Trophoblast cell (in vitro differentiated cells and primary cell): ENCODE results near the gene SPTLC2.

Source experiments
- DNase-seq, 2 donors: peaks; one replicate each; pipeline ENCODE4 v3.0.0-alpha.2; 2016
- H2AFZ ChIP-seq: 2 replicates; pipeline ENCODE4 v1.6.1; 2013; ENCODE audit warnings: low read length, moderate library complexity, mild to moderate bottlenecking; ENCODE audit not compliant: insufficient read depth, poor library complexity
- H2AK5ac ChIP-seq: 2 replicates; pipeline ENCODE4 v1.6.1; 2013; ENCODE audit warnings: mild to moderate bottlenecking, low read length
- H2BK120ac ChIP-seq: 2 replicates; pipeline ENCODE4 v1.6.1; 2013; ENCODE audit warnings: low read length, mild to moderate bottlenecking, moderate library complexity; ENCODE audit not compliant: insufficient read depth, poor library complexity
- H2BK12ac ChIP-seq: 2 replicates; pipeline ENCODE4 v1.6.1; 2013; ENCODE audit warnings: mild to moderate bottlenecking, low read length, moderate library complexity
- H2BK5ac ChIP-seq: 2 replicates; pipeline ENCODE4 v1.6.1; 2013; ENCODE audit warnings: low read length, low read depth, moderate library complexity, mild to moderate bottlenecking; ENCODE audit not compliant: poor library complexity
- H3K14ac ChIP-seq: 2 replicates; pipeline ENCODE4 v1.6.1; 2013; ENCODE audit warnings: mild to moderate bottlenecking, low read length
- H3K18ac ChIP-seq: 2 replicates; pipeline ENCODE4 v1.6.1; 2013; ENCODE audit warnings: mild to moderate bottlenecking, low read length
- H3K23ac ChIP-seq: 2 replicates; pipeline ENCODE4 v1.6.1; 2013; ENCODE audit warnings: low read length
- H3K27ac ChIP-seq: 2 replicates; pipeline ENCODE4 v1.5.1; 2013; ENCODE audit warnings: low read depth, mild to moderate bottlenecking, inconsistent platforms, low read length, moderate library complexity
- H3K27me3 ChIP-seq: 2 replicates; pipeline ENCODE4 v1.6.1; 2013; ENCODE audit warnings: inconsistent platforms, mild to moderate bottlenecking, low read length, moderate library complexity; ENCODE audit not compliant: insufficient read depth
- H3K36me3 ChIP-seq, 2 experiments: 1 replicate in 1 of 2; 2 replicates in 1 of 2; pipeline ENCODE4 v1.6.1; 2013; ENCODE audit warnings: low read length in 2 of 2, mild to moderate bottlenecking in 2 of 2, moderate library complexity in 1 of 2; ENCODE audit not compliant: insufficient read depth in 2 of 2, control insufficient read depth in 1 of 2
- H3K4ac ChIP-seq: 2 replicates; pipeline ENCODE4 v1.6.1; 2013; ENCODE audit warnings: low read depth, mild to moderate bottlenecking, low read length, moderate library complexity
- H3K4me1 ChIP-seq, 2 experiments: 1 replicate in 1 of 2; 2 replicates in 1 of 2; pipeline ENCODE4 v1.6.1; 2013; ENCODE audit warnings: low read length in 2 of 2, mild to moderate bottlenecking in 2 of 2, moderate library complexity in 1 of 2; ENCODE audit not compliant: insufficient read depth in 2 of 2, control insufficient read depth in 1 of 2
- H3K4me2 ChIP-seq: 2 replicates; pipeline ENCODE4 v1.6.1; 2013; ENCODE audit warnings: inconsistent platforms, mild to moderate bottlenecking, low read length, moderate library complexity
- H3K4me3 ChIP-seq: 2 replicates; pipeline ENCODE4 v1.5.1; 2013; ENCODE audit warnings: mild to moderate bottlenecking, low read depth, low read length, inconsistent platforms
- H3K79me1 ChIP-seq: one replicate; pipeline ENCODE4 v1.6.1; 2013; ENCODE audit warnings: low read length
- H3K79me2 ChIP-seq: 2 replicates; pipeline ENCODE4 v1.6.1; 2013; ENCODE audit warnings: low read length, mild to moderate bottlenecking; ENCODE audit not compliant: control insufficient read depth, insufficient read depth, poor library complexity
- H3K9ac ChIP-seq: 2 replicates; pipeline ENCODE4 v1.6.1; 2013; ENCODE audit warnings: mild to moderate bottlenecking, low read length
- H3K9me3 ChIP-seq: 2 replicates; pipeline ENCODE4 v1.6.1; 2013; ENCODE audit warnings: low read depth, mild to moderate bottlenecking, control low read depth, inconsistent platforms, low read length; ENCODE audit not compliant: insufficient read depth
- H4K12ac ChIP-seq: 2 replicates; pipeline ENCODE4 v1.6.1; 2013; ENCODE audit warnings: low read depth, mild to moderate bottlenecking, low read length, moderate library complexity
- H4K8ac ChIP-seq: 2 replicates; pipeline ENCODE4 v1.6.1; 2013; ENCODE audit warnings: low read depth, mild to moderate bottlenecking, low read length, moderate library complexity
- H4K91ac ChIP-seq: one replicate; pipeline ENCODE4 v1.6.1; 2013; ENCODE audit warnings: low read depth, mild to moderate bottlenecking, low read length, moderate library complexity
- whole genome bisulfite sequencing: extraction: QIAGEN DNeasy Blood & Tissue Kit; methylation state at CpG from one replicate; pipeline ENCODE4 v1.1.7; 2013; ENCODE audit warnings: missing lambda C conversion rate; ENCODE audit not compliant: insufficient read length, insufficient coverage; ENCODE audit errors: extremely low coverage; 5-methylcytosine and 5-hydroxymethylcytosine counted together

The SPTLC2 gene

GRCh38 chr14:77659831-77660230 is 43.4 kb upstream of the SPTLC2 start:
- Histone ChIP-seq H3K14ac (no peak overlapping the region), H3K23ac (no peak overlapping the region), H2BK12ac (no peak overlapping the region), H3K27me3 (no peaks in the 10 kb centered on the region), H3K9ac (no peak overlapping the region), H2BK5ac (no peak overlapping the region), H2BK120ac (no peak overlapping the region), H3K4me1 (no peaks in the 10 kb centered on the region), H2AK5ac (no peak overlapping the region), H3K36me3 (no peaks in the 10 kb centered on the region), H3K27ac (no peak overlapping the region), H2AFZ (no peak overlapping the region), H3K4ac (no peak overlapping the region), H3K4me2 (no peak overlapping the region), H4K91ac (no peak overlapping the region), H3K9me3 (no peaks in the 10 kb centered on the region), H3K79me2 (no peaks in the 10 kb centered on the region), H3K18ac (no peak overlapping the region), H4K8ac (no peak overlapping the region), H3K79me1 (no peaks in the 10 kb centered on the region), H4K12ac (no peak overlapping the region), H3K4me3 (no peak overlapping the region)
- WGBS: no CpG with 5 or more reads among the region's 2 CpGs
- peak in 1 of 2 donors; percentile 34 for DNase-seq

- no peaks in the 10 kb centered on the region for H3K36me3 ChIP-seq
- no peak overlapping the region for H3K23ac ChIP-seq
- no peak overlapping the region for H2AK5ac ChIP-seq
- no peak overlapping the region for H3K14ac ChIP-seq
- no peak overlapping the region for H3K4me3 ChIP-seq
- no peak overlapping the region for H4K91ac ChIP-seq
- no peaks in the 10 kb centered on the region for H3K79me1 ChIP-seq
- DNase-seq: no peak
- H3K27me3 ChIP-seq: no peaks in the 10 kb centered on the region
- no peak overlapping the region for H3K18ac ChIP-seq
- no peak overlapping the region for H3K4ac ChIP-seq
- H2BK12ac ChIP-seq: no peak overlapping the region
- no CpG with 5 or more reads among the region's 5 CpGs for WGBS
- H4K12ac ChIP-seq: no peak overlapping the region
- no peak overlapping the region for H4K8ac ChIP-seq
- no peaks in the 10 kb centered on the region for H3K79me2 ChIP-seq
- H3K9me3 ChIP-seq: no peaks in the 10 kb centered on the region
- H2BK120ac ChIP-seq: no peak overlapping the region
- no peak overlapping the region for H2AFZ ChIP-seq
- H3K4me2 ChIP-seq: no peak overlapping the region
- no peak overlapping the region for H3K27ac ChIP-seq
- no peaks in the 10 kb centered on the region for H3K4me1 ChIP-seq
- H3K9ac ChIP-seq: no peak overlapping the region
- no peak overlapping the region for H2BK5ac ChIP-seq
Observed at GRCh38 chr14:77657280-77657679, 40.8 kb upstream of the SPTLC2 start.

DNA sequence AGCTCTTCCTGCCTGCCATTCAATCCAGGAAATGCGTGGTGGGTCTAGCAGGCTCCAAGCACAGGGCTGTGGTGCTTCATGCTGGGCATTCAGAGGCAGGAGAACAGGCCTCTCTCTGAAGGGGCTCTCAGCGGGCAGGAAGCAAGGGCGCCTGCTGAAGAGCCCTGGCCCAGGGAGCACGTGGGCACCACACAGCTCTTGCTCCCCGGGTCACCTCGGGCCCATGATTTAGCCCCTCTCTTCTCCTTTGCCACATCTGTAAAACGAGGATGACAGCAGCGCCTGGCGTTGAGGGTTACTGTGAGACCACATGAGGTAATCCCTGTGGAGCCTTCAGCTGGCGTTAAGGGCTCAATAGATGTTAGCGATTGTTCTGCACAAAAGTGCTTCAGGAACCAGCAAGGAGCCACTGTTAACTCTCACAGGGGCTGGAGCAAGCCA is 37.6 kb upstream of the SPTLC2 start:
- H3K27ac ChIP-seq: no peak overlapping the region
- H3K9me3 ChIP-seq: no peaks in the 10 kb centered on the region
- WGBS: no CpG with 5 or more reads among the region's 11 CpGs
- no peak overlapping the region for H2AK5ac ChIP-seq
- H3K14ac ChIP-seq: no peak overlapping the region
- no peaks in the 10 kb centered on the region for H3K79me1 ChIP-seq
- H2BK120ac ChIP-seq: no peak overlapping the region
- H4K8ac ChIP-seq: no peak overlapping the region
- H4K12ac ChIP-seq: no peak overlapping the region
- no peaks in the 10 kb centered on the region for H3K4me1 ChIP-seq
- DNase-seq: no peak
- no peak overlapping the region for H3K9ac ChIP-seq
- H4K91ac ChIP-seq: no peak overlapping the region
- no peaks in the 10 kb centered on the region for H3K36me3 ChIP-seq
- no peak overlapping the region for H2BK12ac ChIP-seq
- no peak overlapping the region for H3K23ac ChIP-seq
- H3K4ac ChIP-seq: no peak overlapping the region
- no peaks in the 10 kb centered on the region for H3K79me2 ChIP-seq
- no peak overlapping the region for H2AFZ ChIP-seq
- no peaks in the 10 kb centered on the region for H3K27me3 ChIP-seq
- H3K4me3 ChIP-seq: no peak overlapping the region
- no peak overlapping the region for H3K18ac ChIP-seq
- no peak overlapping the region for H2BK5ac ChIP-seq
- no peak overlapping the region for H3K4me2 ChIP-seq

DNA sequence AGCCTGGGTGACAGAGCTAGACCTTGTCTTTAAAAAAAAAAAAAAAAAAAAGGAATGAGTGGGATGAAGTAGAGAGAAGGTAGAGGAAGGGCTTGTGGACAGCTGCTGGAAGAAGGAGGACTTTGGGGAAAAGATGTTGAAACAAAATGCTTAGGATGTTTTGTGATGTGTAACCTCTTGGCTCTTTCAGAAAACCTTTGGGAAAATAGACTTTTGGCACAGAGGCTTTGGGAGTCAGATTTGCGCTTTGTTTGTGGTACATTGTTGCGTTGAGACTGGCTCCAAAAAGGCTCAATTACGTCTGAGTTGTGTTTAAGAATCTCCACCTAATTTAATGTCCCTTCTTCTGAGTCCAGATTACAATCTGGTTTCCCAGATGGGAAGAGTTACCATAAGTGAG is 32.9 kb upstream of the SPTLC2 start:
- Histone ChIP-seq H3K27ac (no peak overlapping the region), H3K79me2 (no peaks in the 10 kb centered on the region), H3K14ac (no peak overlapping the region), H4K12ac (no peak overlapping the region), H2AFZ (no peak overlapping the region), H3K23ac (no peak overlapping the region), H4K8ac (no peak overlapping the region), H3K18ac (no peak overlapping the region), H3K27me3 (no peaks in the 10 kb centered on the region), H3K4me3 (no peak overlapping the region), H3K4ac (no peak overlapping the region), H3K9ac (no peak overlapping the region), H3K36me3 (no peaks in the 10 kb centered on the region), H3K79me1 (no peaks in the 10 kb centered on the region), H2BK120ac (no peak overlapping the region), H2BK12ac (no peak overlapping the region), H4K91ac (no peak overlapping the region), H3K4me2 (no peak overlapping the region), H2BK5ac (no peak overlapping the region), H3K4me1 (no peaks in the 10 kb centered on the region), H2AK5ac (no peak overlapping the region), H3K9me3 (no peaks in the 10 kb centered on the region)
- peak in 1 of 2 donors; percentile 84 for DNase-seq
- WGBS: no CpG with 5 or more reads among the region's 3 CpGs
